Hepatic stellate cell (primary cell): Measurements from ENCODE around the gene CTDSPL.
A peak's percentile ranks its signal among the peaks of the same experiment; 100 is the strongest.

Experiments used
- DNase-seq: peaks from one replicate; pipeline ENCODE4 v3.0.0; 2011; ENCODE audit warnings: low spot score

Gene CTDSPL

DNA sequence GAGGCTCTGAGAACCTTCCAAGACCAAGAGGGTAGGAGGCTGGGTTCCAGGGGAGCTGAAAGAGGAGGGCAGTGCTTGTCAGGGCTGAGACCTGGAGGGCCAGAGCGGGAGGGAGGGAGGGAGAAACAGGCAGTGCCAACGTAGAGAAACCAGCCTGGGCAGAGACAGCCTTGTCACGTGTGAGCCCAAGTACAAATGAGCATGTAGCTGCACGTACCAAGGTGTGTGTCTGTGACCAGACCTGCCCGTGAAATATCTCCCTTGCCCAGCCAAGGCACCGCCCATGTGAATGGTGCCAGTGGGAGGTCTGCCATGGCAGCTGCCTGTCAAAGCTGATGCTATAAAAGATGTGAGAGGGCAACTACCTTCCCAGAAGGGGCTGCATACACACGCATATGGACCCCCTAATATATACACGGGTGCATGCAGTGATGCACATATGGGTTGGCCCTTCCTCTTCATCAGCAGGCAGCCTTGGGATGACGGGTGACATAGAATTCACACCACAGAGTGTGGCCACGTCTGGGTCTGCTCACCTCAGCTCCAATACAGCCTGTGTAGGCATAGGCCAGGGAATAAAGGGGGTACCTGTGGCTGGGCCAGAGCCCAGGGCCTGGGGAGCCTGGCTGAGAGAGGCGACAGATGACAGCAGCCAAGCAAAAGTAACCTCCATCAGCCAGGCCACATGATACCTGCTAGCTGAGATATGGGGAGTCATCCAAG is 7.8 kb upstream of the CTDSPL start:
- DNase-seq: no peak

- DNase-seq: peak; percentile 65
Observed at GRCh38 chr3:37855363-37855970, 6.2 kb upstream of the CTDSPL start.

DNA sequence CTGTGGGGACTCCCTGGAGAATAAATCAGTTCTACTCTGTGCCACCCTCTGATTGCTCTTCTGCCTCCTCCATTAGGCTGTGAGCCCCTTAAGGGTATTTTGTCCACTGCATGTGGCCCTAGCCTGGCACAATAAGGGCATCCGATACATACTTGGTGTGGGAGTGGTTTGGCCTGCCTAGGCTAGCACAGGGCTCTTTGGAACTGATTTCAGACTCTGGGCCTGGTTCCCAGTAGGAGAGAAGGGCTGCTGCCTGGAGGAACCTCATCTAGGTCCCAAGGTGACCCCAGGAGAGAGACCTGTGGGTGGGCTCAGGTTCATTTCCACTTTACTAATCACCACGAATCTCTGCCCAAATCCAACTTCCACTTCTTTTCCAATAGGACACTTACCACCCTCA is 5.3 kb upstream of the CTDSPL start:
- DNase-seq: no peak

- no peak for DNase-seq
Observed at GRCh38 chr3:37858742-37859141, 2.9 kb upstream of the CTDSPL start.

DNA sequence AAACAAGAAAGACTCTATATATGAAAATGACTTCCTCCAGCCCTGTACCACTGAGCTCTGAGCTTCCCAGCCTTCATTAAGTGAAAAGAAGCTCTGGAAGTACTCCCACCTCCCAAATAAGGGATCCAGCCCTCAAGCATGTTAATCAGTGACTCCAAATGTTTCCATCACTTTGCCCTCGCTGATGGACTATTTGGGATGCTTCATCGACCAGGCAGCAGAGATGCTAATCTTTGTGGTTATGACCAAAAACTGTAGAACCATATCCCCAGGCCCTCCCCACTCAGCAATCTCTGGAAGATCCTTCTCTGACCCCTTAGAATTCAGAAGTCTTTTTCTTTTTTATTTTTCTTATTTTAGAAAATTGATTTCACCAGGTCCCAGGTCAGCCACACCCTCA is 2.3 kb upstream of the CTDSPL start:
- no peak for DNase-seq

- no peak for DNase-seq
Observed at GRCh38 chr3:37859908-37860199, 1.8 kb upstream of the CTDSPL start.

DNA sequence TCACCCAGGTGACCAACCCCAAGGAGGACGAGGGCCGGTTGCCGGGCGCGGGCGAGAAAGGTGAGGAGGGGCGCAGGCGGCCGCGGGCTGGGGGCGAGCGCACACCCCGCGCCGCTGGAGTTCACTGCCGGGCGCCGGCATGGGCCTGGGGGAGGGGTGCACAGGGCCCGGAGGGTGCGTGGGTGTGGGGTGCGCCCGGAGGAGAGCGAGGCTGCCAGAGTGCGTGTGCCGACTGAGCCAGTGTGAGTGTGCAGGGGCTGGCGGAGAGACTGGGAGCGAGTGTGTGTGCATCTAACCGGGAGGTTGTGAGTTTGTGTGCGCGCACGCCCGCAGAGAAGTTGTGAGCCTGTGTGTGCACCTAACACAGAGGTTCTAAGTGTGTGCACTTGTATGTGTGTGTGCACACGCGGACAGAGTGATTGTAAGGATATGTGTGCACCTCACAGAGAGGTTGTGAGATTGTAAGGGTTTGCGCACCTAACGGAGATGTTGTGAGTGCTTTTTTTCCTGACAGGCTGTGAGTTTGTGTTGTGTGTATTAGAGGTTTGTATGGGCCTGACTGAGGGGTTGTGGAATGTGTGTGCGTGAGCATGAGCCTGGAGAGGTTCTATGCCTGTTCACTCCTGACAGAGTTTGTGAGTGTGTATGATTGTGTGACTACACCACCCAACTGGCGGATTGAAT is 681 bp downstream of the CTDSPL start:
- DNase-seq: peak; percentile 53

DNA sequence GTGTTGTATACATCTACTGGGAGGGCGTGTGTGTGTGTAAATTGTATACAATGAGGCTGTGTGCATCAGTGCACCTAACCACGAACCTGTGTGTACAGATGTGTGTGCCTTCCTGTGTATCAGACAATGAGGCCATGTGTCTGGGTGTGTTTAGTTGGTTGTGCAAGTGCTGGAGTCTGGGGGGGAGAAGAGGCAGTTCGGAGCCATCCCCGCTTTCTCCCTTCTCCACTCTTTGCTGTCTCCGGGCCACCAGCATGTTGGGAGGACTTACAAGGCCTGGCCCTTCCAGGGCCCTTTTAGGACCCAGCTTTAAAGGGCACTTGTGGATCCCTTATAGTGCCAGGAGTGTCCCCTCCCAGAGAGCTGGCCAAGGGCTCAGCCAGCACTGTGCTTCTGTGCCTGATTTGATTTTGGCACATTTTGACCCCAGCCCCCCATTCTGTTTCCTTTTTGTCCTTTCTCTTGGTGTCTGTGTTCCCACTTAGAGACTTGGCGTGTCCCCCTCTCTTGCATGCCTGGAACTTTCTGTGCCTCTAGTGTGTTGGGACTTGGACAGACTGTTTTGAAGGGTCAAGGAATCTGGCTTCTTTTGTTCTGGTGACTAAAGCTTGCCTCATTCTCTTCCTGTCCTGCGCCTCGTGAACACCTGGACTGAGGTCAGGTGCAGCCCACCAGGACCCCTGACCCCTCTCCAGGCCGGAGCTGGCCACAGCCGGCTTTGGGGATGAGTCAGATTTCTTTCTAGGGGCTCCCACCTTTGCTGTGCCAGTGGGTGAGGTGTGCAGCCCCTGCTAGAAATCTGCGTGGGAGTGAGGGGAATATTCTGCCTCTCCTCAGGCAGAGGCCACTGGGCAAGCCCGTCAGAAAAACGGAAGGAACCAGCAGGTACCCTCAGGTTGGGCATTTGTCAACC is 1.5 kb downstream of the CTDSPL start:
- DNase-seq: peak; percentile 20

- no peak for DNase-seq
Observed at GRCh38 chr3:37863949-37864822, 2.5 kb downstream of the CTDSPL start.

DNA sequence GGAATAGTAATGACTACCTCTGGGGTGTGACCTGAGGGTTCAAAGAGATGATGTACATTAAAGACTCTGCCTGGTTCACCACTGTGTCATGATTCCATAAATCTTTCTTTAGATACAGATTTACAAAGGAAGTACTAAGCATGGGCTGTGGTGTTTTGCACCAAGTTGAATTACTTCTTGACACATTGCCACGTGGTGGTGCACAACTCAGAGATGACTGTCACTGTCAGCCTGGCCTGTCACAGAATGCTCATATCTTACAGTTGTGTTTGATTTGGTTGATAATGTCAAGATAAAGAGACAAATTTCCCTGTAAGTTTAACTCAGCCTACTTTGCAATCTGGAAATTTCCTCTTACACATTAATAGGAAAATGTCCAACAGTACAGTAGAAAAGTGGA is 3.2 kb downstream of the CTDSPL start:
- no peak for DNase-seq

- no peak for DNase-seq
Observed at GRCh38 chr3:37867144-37867543, 5.5 kb downstream of the CTDSPL start.

DNA sequence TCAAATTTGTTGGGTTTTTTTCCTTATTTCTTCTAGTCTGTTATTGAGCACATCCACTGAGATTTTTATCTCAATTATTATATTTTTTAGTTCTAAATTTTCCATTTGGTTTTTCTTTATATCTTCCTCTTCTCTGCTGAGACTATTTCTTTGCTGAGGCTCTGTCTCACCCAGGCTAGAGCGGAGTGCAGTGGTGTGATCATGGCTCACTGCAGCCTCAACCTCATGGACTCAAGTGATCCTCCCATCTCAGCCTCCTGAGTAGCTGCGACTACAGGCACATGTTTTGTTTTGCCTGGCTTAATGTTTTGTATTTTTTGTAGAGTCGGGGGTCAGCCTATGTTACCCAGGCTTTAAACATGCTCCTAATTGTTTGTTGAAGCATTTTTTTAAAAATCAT is 10.2 kb downstream of the CTDSPL start:
- no peak for DNase-seq

GRCh38 chr3:37872413-37873160 is 10.9 kb downstream of the CTDSPL start:
- no peak for DNase-seq

- DNase-seq: no peak
Observed at GRCh38 chr3:37876279-37876678, 14.6 kb downstream of the CTDSPL start.

GRCh38 chr3:37882711-37883110 is 21.0 kb downstream of the CTDSPL start:
- no peak for DNase-seq

DNA sequence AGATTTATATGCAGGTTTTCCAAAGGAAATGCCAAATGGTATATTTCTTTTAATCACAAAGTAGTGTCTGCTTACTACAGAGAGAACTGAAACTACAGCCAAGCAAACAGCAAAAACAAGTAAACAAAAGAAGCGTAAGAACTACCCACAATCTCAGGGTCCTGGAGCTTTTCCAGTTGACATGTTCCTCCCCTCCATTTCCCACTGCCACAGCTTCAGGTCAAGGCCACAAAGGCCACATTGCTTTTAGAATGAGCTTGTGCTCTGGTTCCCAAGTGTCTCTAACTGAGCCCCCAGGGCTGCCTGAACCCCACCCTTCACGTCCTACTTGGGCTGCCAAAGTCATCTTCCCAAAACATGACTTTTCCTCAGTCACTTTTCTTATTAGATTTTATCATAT is 24.1 kb downstream of the CTDSPL start:
- no peak for DNase-seq

- DNase-seq: no peak
Observed at GRCh38 chr3:37886395-37886794, 24.7 kb downstream of the CTDSPL start.

DNA sequence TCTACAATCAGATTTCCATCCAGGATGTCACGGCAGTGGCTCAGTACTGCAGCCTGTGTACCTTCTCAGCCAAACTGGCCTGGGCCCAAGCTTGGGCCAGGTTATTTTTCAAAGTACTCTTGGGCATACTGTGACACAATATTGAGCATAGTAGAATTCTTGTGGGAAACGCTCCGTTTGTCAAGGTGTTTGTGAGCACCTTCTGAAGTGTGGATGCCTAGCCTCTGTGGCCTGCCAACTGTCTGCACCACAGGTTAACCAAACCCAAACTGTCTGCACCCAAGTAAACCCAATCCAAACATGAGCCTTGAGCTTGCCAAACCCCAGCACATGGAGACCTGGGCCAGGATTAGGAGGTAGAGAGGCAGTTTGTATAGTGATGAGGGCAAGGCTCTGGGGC is 25.4 kb downstream of the CTDSPL start:
- no peak for DNase-seq

GRCh38 chr3:37887824-37888223 is 26.1 kb downstream of the CTDSPL start:
- no peak for DNase-seq

- DNase-seq: no peak
Observed at GRCh38 chr3:37888421-37888820, 26.7 kb downstream of the CTDSPL start.

GRCh38 chr3:37890522-37890921 is 28.8 kb downstream of the CTDSPL start:
- no peak for DNase-seq
